ENCODE results near the gene CCT2. TPM values are rescaled to one million over a fixed set of nuclear protein-coding genes. Genes with fewer than 3 reads are reported as not detected.

CCT2 gene
- total and polyA plus RNA-seq, 10 of the 15 experiments (the other 5 are each of a cell fraction or from before 2014, with no cell fraction given): 242 to 418 (median 348) TPM

DNA sequence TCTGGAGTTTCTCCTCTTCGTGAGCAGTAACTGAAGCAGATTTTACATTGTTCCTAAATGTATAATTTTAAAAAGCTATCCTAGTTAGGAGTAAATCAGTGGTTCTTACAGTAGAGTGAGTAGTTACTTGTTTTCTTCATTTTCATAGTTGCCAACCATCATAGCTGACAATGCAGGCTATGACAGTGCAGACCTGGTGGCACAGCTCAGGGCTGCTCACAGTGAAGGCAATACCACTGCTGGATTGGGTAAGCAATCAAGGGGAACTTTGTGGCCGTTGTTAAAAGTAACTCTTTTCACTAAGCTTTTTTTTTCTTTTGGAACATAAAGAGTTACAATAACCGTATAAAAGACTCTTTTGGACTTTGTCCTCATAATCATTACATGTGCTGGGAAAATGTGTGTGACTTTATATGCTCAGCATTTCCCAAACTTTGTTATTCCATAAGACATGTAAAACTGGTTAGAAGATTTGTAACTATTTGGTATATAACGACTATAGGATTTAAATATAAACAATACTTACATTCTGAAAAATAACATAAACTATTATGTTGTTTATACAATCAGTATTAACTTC, 13.0 kb downstream of the CCT2 start:
- no TSS peak for BruUV-seq (replicated peaks)
- SMC1A ChIA-PET (ENCODE audit: uncharacterized antibody, unreplicated experiment): no interaction called here
- TF ChIP-seq ZNF384 (IDR thresholded peaks at IDR 0.05; ENCODE audit: borderline replicate concordance, low read depth, low read length) (no peak), CBFB (IDR thresholded peaks at IDR 0.05; ENCODE audit: low read depth) (no peak), ESRRA (IDR thresholded peaks at IDR 0.05; ENCODE audit: low read length) (no peak), HDAC6 (IDR thresholded peaks at IDR 0.05; ENCODE audit: unreplicated experiment) (no peak), NRF1 (conservative IDR thresholded peaks at IDR 0.05; ENCODE audit: low read depth, low read length) (no peak), SPI1 (IDR thresholded peaks at IDR 0.05; ENCODE audit: borderline replicate concordance, insufficient read depth, low read depth, low read length) (no peak), POLR2AphosphoS2 (IDR thresholded peaks at IDR 0.05; ENCODE audit: low read depth, low read length) (no peak)
- TF ChIP-seq, protein P1, sequence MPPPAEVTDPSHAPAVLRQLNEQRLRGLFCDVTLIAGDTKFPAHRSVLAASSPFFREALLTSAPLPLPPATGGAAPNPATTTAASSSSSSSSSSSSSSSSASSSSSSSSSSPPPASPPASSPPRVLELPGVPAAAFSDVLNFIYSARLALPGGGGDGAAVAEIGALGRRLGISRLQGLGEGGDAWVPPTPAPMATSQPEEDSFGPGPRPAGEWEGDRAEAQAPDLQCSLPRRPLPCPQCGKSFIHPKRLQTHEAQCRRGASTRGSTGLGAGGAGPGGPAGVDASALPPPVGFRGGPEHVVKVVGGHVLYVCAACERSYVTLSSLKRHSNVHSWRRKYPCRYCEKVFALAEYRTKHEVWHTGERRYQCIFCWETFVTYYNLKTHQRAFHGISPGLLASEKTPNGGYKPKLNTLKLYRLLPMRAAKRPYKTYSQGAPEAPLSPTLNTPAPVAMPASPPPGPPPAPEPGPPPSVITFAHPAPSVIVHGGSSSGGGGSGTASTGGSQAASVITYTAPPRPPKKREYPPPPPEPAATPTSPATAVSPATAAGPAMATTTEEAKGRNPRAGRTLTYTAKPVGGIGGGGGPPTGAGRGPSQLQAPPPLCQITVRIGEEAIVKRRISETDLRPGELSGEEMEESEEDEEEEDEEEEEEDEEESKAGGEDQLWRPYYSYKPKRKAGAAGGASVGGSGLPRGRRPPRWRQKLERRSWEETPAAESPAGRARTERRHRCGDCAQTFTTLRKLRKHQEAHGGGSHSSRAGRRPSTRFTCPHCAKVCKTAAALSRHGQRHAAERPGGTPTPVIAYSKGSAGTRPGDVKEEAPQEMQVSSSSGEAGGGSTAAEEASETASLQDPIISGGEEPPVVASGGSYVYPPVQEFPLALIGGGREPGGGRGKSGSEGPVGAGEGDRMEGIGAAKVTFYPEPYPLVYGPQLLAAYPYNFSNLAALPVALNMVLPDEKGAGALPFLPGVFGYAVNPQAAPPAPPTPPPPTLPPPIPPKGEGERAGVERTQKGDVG (CRISPR knock-in tag; IDR thresholded peaks at IDR 0.05): no peak
- RAD21 ChIA-PET (ENCODE audit: unreplicated experiment): no interaction called here
- POLR2A ChIA-PET: no interaction called here
- FAIRE-seq (no peak), ATAC-seq (no peak), DNase-seq (ENCODE audit: low read depth, low spot score) (no peak)
- Histone ChIP-seq H3K9me3 (replicated peaks; ENCODE audit: control insufficient read depth, insufficient read depth, low read length) (no peaks in the 10 kb centered on the region), H3K79me2 (ENCODE audit: control insufficient read depth, insufficient read depth, low read length) (no peaks in the 10 kb centered on the region), H3K36me3 (ENCODE audit: control insufficient read depth in 2 of 2, insufficient read depth in 2 of 2, low read length in 1 of 2) (peaks cover 10 to 54% of the 10 kb centered on the region in 2 experiments), H3K4me2 (ENCODE audit: control insufficient read depth, insufficient read depth) (no peak overlapping the region), H3K9ac (ENCODE audit: control insufficient read depth, insufficient read depth, low read length) (no peak overlapping the region), H3K27me3 (replicated peaks in 1 of 2; ENCODE audit: control insufficient read depth in 2 of 2, insufficient read depth in 2 of 2, low read length in 1 of 2) (no peaks in the 10 kb centered on the region), H3K4me3 (no peak overlapping the region), H3K4me1 (ENCODE audit: control insufficient read depth, insufficient read depth, low read length) (no peaks in the 10 kb centered on the region), H3K27ac (ENCODE audit: control insufficient read depth, insufficient read depth) (no peak overlapping the region), H4K20me1 (ENCODE audit: control insufficient read depth, insufficient read depth) (no peaks in the 10 kb centered on the region), H2AFZ (ENCODE audit: control insufficient read depth, low read depth, low read length) (no peak overlapping the region)
- in situ Hi-C loops (cut with MboI): no loop called here
- CTCF ChIA-PET: interaction anchor here (1.0 to 1.2 kb wide), 2 partner anchors 11 to 26 kb away, joined by 3 to 4 read pairs; no protein-coding TSS in a partner anchor
- WGBS (ENCODE audit: insufficient coverage, insufficient replicate concordance, low lambda C conversion rate, missing lambda C conversion rate): 44% methylated on average over 4 of the region's 4 CpGs
- intact Hi-C loops (cut with micrococcal nuclease; ENCODE audit: unreplicated experiment): no loop called here
